HL-60 (cell line): Measurements from ENCODE around the gene CNN3.
A peak's percentile ranks its signal among the peaks of the same experiment; 100 is the strongest.

Experiments
- DNase-seq, 2 experiments: peaks; one replicate each; pipeline ENCODE4 v3.0.0-alpha.2; 2010 to 2020; ENCODE audit warnings: low read depth in 1 of 2, low spot score in 1 of 2
- H3K27ac ChIP-seq: fragments of 250-450 bp; sonication (Bioruptor Pico); replicated peaks from 2 replicates; pipeline ENCODE4 v1.5.1; 2020; ENCODE audit warnings: mild to moderate bottlenecking, moderate library complexity
- H3K27me3 ChIP-seq: fragments of 250-450 bp; sonication (Bioruptor Pico); 2 replicates; pipeline ENCODE4 v1.5.1; 2021; ENCODE audit warnings: mild to moderate bottlenecking, moderate library complexity; ENCODE audit not compliant: insufficient read depth, poor library complexity, severe bottlenecking
- H3K4me3 ChIP-seq: replicated peaks from 2 replicates; pipeline ENCODE4 v1.5.1; 2011; ENCODE audit warnings: mild to moderate bottlenecking, control low read depth, low read length; ENCODE audit not compliant: insufficient read depth
- CTCF ChIP-seq: IDR thresholded peaks from one replicate; pipeline ENCODE4 v1.5.1; 2011; ENCODE audit warnings: low read length, control low read depth, inconsistent platforms; ENCODE audit not compliant: insufficient read depth
- GABPA ChIP-seq: IDR thresholded peaks from 2 replicates; pipeline ENCODE4 v1.6.1; 2012; ENCODE audit warnings: low read depth
- POLR2AphosphoS5 ChIP-seq: IDR thresholded peaks from 2 replicates; pipeline ENCODE4 v1.6.1; 2012; ENCODE audit warnings: low read depth
- REST ChIP-seq: IDR thresholded peaks from 2 replicates; pipeline ENCODE4 v1.6.1; 2012; ENCODE audit warnings: low read depth; ENCODE audit not compliant: insufficient replicate concordance
- SPI1 ChIP-seq: IDR thresholded peaks from 2 replicates; pipeline ENCODE4 v1.6.1; 2012; ENCODE audit warnings: low read depth, mild to moderate bottlenecking, borderline replicate concordance

Gene CNN3

GRCh38 chr1:94928293-94928939, 1.5 kb upstream of the CNN3 start:
- TF ChIP-seq REST = no peak
- TF ChIP-seq POLR2AphosphoS5 = no peak
- Histone ChIP-seq H3K4me3 (no peak overlapping the region), H3K27ac (no peak overlapping the region), H3K27me3 (peaks cover 47% of the 10 kb centered on the region)
- no peak for DNase-seq

- TF ChIP-seq POLR2AphosphoS5 (no peak), REST (no peak), SPI1 (no peak)
- no peak for DNase-seq
- Histone ChIP-seq H3K27me3 (peaks cover 52% of the 10 kb centered on the region), H3K27ac (no peak overlapping the region), H3K4me3 (no peak overlapping the region)
Observed at GRCh38 chr1:94927405-94928175, 680 bp upstream of the CNN3 start.

DNA sequence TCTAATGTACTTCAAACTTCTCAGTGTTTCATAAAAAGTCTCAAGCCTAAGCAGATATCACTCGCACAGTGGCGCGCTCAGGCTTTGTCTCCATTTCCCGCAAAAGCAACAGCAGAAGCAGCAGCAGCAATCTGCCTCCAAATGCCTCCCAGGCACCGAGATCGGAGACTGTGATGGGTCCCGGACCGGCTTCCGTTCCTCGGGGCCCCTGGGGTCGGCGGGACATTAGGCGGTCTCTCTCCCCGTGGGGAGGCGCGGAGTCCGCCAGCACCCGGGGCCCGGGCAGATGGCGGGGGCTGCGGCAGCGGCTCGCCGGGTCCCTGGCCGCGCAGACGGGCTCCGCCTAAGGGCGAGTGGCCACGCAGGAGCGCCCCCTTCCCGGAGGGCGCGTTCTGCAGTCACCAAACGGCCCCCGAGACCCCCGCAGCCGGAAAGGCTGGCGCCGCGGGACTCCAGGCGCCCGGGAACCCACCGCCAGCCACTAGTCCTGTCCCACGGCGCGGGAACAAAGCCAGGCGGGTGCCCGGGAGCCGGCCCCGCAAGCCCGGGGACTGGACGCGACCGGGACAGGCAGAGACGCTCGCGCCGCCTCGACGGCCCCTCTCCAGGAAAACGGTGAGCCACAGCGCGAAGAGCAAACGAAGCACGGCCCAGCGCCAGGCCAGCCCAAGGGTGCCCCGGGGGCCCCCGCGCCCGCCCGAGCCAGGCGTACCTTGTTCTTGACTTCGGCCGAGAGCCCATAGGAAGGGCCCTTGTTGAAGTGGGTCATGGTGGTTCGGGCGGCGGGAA, 590 bp downstream of the CNN3 start:
- Histone ChIP-seq H3K4me3 (peak overlapping the region; percentile 29), H3K27me3 (peaks cover 54% of the 10 kb centered on the region), H3K27ac (no peak overlapping the region)
- no peak for DNase-seq
- TF ChIP-seq REST = no peak
- TF ChIP-seq GABPA = no peak
- no peak for TF ChIP-seq SPI1
- TF ChIP-seq CTCF = no peak
- TF ChIP-seq POLR2AphosphoS5 = no peak
